HepG2 (cell line): ENCODE measurements around the gene RNASE13. TPM values are rescaled to one million over a fixed set of nuclear protein-coding genes. Genes with fewer than 3 reads are reported as not detected.

Experiments used
- ATRX ChIP-seq: sonication (generic); formaldehyde crosslinking; IDR thresholded peaks from 2 replicates; pipeline ENCODE4 v1.4.0; 2020; ENCODE audit warnings: missing genetic modification reagents, borderline replicate concordance
- CCDC6 ChIP-seq: sonication (generic); formaldehyde crosslinking; IDR thresholded peaks from 2 replicates; pipeline ENCODE4 v1.8.1; 2022; ENCODE audit warnings: mild to moderate bottlenecking, missing genetic modification reagents, moderate library complexity
- DMTF1 ChIP-seq: sonication (generic); formaldehyde crosslinking; IDR thresholded peaks from 2 replicates; pipeline ENCODE4 v1.4.0; 2020; ENCODE audit warnings: mild to moderate bottlenecking, missing genetic modification reagents
- ELF1 ChIP-seq: sonication (generic); formaldehyde crosslinking; IDR thresholded peaks from 2 replicates; pipeline ENCODE4 v1.4.0; 2020; ENCODE audit warnings: missing genetic modification reagents
- GMEB1 ChIP-seq: sonication (generic); formaldehyde crosslinking; IDR thresholded peaks from 2 replicates; pipeline ENCODE4 v1.5.1; 2020; ENCODE audit warnings: missing genetic modification reagents, mild to moderate bottlenecking, borderline replicate concordance
- HHEX ChIP-seq: IDR thresholded peaks from 2 replicates; pipeline ENCODE4 v1.6.1; 2016; ENCODE audit warnings: control low read depth
- HOXA3 ChIP-seq: sonication (generic); formaldehyde crosslinking; IDR thresholded peaks from 2 replicates; pipeline ENCODE4 v1.5.0; 2020; ENCODE audit warnings: missing genetic modification reagents
- KAT8 ChIP-seq: IDR thresholded peaks from 2 replicates; pipeline ENCODE4 v1.6.1; 2016; ENCODE audit warnings: missing genetic modification reagents, missing compliant biosample characterization
- MAF1 ChIP-seq: sonication (generic); formaldehyde crosslinking; IDR thresholded peaks from 2 replicates; pipeline ENCODE4 v1.5.0; 2020; ENCODE audit warnings: missing genetic modification reagents, borderline replicate concordance
- NFYC ChIP-seq: IDR thresholded peaks from 2 replicates; pipeline ENCODE4 v1.6.1; 2016; ENCODE audit warnings: missing genetic modification reagents, missing compliant biosample characterization
- NR0B2 ChIP-seq: sonication (generic); formaldehyde crosslinking; IDR thresholded peaks from 2 replicates; pipeline ENCODE4 v1.4.0; 2020; ENCODE audit warnings: mild to moderate bottlenecking, missing genetic modification reagents
- ONECUT2 ChIP-seq: sonication (generic); formaldehyde crosslinking; IDR thresholded peaks from 2 replicates; pipeline ENCODE4 v1.4.0; 2020; ENCODE audit warnings: missing genetic modification reagents
- PHF8 ChIP-seq: sonication (generic); formaldehyde crosslinking; IDR thresholded peaks from 2 replicates; pipeline ENCODE4 v1.5.0; 2020; ENCODE audit warnings: missing genetic modification reagents
- POLR2A ChIP-seq, 2 experiments: IDR thresholded peaks; 2 replicates each; pipeline ENCODE4 v1.6.1; 2011; ENCODE audit warnings: low read depth in 2 of 2, low read length in 2 of 2, mild to moderate bottlenecking in 1 of 2, moderate library complexity in 1 of 2; ENCODE audit not compliant: insufficient read depth in 1 of 2
- RBM22 ChIP-seq: fragments of 200-400 bp; formaldehyde crosslinking; optimal IDR thresholded peaks from 2 replicates; pipeline ENCODE3; 2017; ENCODE audit warnings: mild to moderate bottlenecking, low read length, moderate library complexity
- SP140L ChIP-seq: sonication (generic); formaldehyde crosslinking; IDR thresholded peaks from 2 replicates; pipeline ENCODE4 v1.4.0; 2020; ENCODE audit warnings: missing genetic modification reagents, borderline replicate concordance
- SP2 ChIP-seq: sonication (generic); formaldehyde crosslinking; IDR thresholded peaks from 2 replicates; pipeline ENCODE4 v1.5.1; 2020; ENCODE audit warnings: mild to moderate bottlenecking, missing genetic modification reagents
- TCF7 ChIP-seq: sonication (generic); IDR thresholded peaks from 2 replicates; pipeline ENCODE4 v1.6.1; 2016; ENCODE audit warnings: antibody characterized with exemption, low read depth
- TEAD3 ChIP-seq: optimal IDR thresholded peaks from 2 replicates; pipeline ENCODE3; 2016; ENCODE audit warnings: borderline replicate concordance
- THAP8 ChIP-seq: sonication (generic); formaldehyde crosslinking; IDR thresholded peaks from 2 replicates; pipeline ENCODE4 v1.5.1; 2020; ENCODE audit warnings: missing genetic modification reagents, mild to moderate bottlenecking, borderline replicate concordance
- ZGPAT ChIP-seq: IDR thresholded peaks from 2 replicates; pipeline ENCODE4 v1.6.1; 2016; ENCODE audit warnings: mild to moderate bottlenecking
- ZNF264 ChIP-seq: sonication (generic); formaldehyde crosslinking; IDR thresholded peaks from 2 replicates; pipeline ENCODE4 v1.4.0; 2020; ENCODE audit warnings: missing genetic modification reagents
- ZNF333 ChIP-seq: sonication (generic); formaldehyde crosslinking; IDR thresholded peaks from 2 replicates; pipeline ENCODE4 v1.4.0; 2020; ENCODE audit warnings: mild to moderate bottlenecking, missing genetic modification reagents, borderline replicate concordance
- ZNF484 ChIP-seq: sonication (generic); formaldehyde crosslinking; IDR thresholded peaks from 2 replicates; pipeline ENCODE4 v1.5.1; 2020; ENCODE audit warnings: mild to moderate bottlenecking, low read depth, missing genetic modification reagents, borderline replicate concordance
- ZNF549 ChIP-seq: sonication (generic); formaldehyde crosslinking; IDR thresholded peaks from 2 replicates; pipeline ENCODE4 v1.5.0; 2020; ENCODE audit warnings: missing genetic modification reagents
- ZNF660 ChIP-seq: sonication (generic); formaldehyde crosslinking; IDR thresholded peaks from 2 replicates; pipeline ENCODE4 v1.5.1; 2020; ENCODE audit warnings: mild to moderate bottlenecking, low read depth, missing genetic modification reagents, borderline replicate concordance
- polyA plus RNA-seq, 8 experiments: library from polyadenylated mRNA; depleted of rRNA in 3 of 8; stranded (reverse) in 7 of 8; unstranded in 1 of 8; fragments of >200 nt; fragmentation: Illumina TruSeq in 4 of 8; extraction: Trizol in 4 of 8; gene quantifications; 2 replicates each; pipeline versions ENCODE4 v1.2.1 to v1.2.3, GENCODE V29; 2011 to 2016; ENCODE audit warnings: low read depth in 4 of 8, missing spikeins in 1 of 8, mixed read lengths in 1 of 8; ENCODE audit not compliant: insufficient read depth in 1 of 8
- total RNA-seq, 5 experiments: library from RNA; depleted of rRNA; stranded (reverse); fragments of >200 nt; fragmentation: Illumina TruSeq; extraction: Trizol; gene quantifications; 2 replicates each; pipeline ENCODE4 v1.2.3, GENCODE V29; 2016; ENCODE audit warnings: low read depth in 1 of 5

Gene RNASE13
- total and polyA plus RNA-seq, 2 of the 13 experiments (the other 11 are each of a cell fraction or from before 2014, with no cell fraction given) = 1.0 TPM; not detected in 1

- 0 out of 2 replicates have a peak, but pooled peaks have one; percentile 51 for TF ChIP-seq GMEB1 (CRISPR knock-in tag)
- no peak; the same call in 1 of the 2 replicates for TF ChIP-seq KAT8
- TF ChIP-seq NFYC (CRISPR knock-in tag) = no peak
- no peak for TF ChIP-seq ZGPAT (CRISPR knock-in tag)
- TF ChIP-seq NR0B2 (CRISPR knock-in tag) = no peak
- TF ChIP-seq HOXA3 = peak; percentile 55
- TF ChIP-seq ZNF333 = peak; percentile 51; the same call in 1 of the 2 replicates
- TF ChIP-seq ONECUT2 (CRISPR knock-in tag) = no peak
- TF ChIP-seq SP140L = no peak
- TF ChIP-seq ZNF549 (CRISPR knock-in tag) = no peak
- no peak for TF ChIP-seq TEAD3 (CRISPR knock-in tag)
- TF ChIP-seq ZNF264 (CRISPR knock-in tag) = no peak
- TF ChIP-seq PHF8 (CRISPR knock-in tag) = peak; percentile 30; the same call in 1 of the 2 replicates
- TF ChIP-seq ZNF660 (CRISPR knock-in tag) = no peak
- TF ChIP-seq THAP8 (CRISPR knock-in tag) = no peak
- no peak for TF ChIP-seq CCDC6 (CRISPR knock-in tag)
- no peak for TF ChIP-seq HHEX (CRISPR knock-in tag)
- peak; percentile 44; the same call in 1 of the 2 replicates for TF ChIP-seq TCF7
- no peak for TF ChIP-seq DMTF1
- TF ChIP-seq MAF1 = no peak
- no peak for TF ChIP-seq RBM22
- no peak for TF ChIP-seq POLR2A (IDR thresholded peaks at IDR 0.05; ENCODE audit: insufficient read depth in 1 of 2, low read depth in 2 of 2, low read length in 2 of 2)
- no peak for TF ChIP-seq ELF1 (CRISPR knock-in tag)
- TF ChIP-seq ATRX (CRISPR knock-in tag) = no peak
- no peak; the same call in 1 of the 2 replicates for TF ChIP-seq SP2 (CRISPR knock-in tag)
- no peak for TF ChIP-seq ZNF484
Observed at GRCh38 chr14:21069388-21070082, 34.9 kb upstream of the RNASE13 start (continued).
